ENCODE measurements around the gene SGMS1. TPM values are rescaled to one million over a fixed set of nuclear protein-coding genes. Genes with fewer than 3 reads are reported as not detected.
"Not testable (repeated sequence)": the region's sequence is repeated elsewhere in the genome, so short reads cannot be mapped to it uniquely, and the experiment has no call there.

Gene SGMS1
- total and polyA plus RNA-seq, 4 donors: 15.8 to 142 (median 41.3) TPM

DNA sequence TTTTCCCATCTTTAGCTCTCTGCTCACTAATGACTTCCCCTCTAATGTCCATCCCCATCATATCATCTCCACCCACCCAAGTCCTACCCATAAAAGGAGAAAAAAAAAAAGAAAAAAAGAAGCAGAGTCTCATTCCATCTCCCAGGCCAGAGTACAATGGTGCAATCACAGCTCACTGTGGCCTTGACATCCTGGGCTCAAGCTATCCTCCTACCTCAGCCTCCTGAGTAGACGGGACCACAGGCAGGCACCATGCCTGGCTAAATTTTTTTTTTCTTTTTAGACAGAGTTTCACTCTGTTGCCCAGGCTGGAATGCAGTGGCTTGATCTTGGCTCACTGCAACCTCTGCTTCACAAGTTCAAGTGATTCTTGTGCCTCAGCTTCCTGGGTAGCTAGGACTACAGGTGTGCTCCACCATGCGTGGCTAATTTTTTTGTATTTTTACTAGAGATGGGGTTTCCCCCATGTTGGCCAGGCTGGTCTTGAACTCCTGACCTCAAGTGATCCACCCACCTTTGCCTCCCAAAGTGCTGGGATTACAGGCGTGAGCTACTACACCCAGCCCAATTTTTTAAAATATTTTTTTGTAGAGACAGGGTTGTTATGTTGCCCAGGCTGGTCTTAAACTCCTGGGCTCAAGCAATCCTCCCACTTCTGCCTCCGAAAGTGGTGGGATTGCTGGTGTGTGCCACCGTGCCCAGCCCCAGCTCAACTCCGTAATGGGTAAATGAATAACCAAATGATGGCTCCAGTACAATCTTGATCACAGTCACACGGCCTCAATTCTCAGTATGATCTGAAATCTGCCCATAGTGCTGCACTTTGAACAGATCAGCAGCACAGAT lies 24.6 kb upstream of the SGMS1 start:
- H3K27ac ChIP-seq (ENCODE audit: low read depth in 1 of 2, low read length in 1 of 2): no peak overlapping the region
- peaks cover 0 to 6% (median 0%) of the 10 kb centered on the region in 5 donors for H3K4me1 ChIP-seq (ENCODE audit: control insufficient read depth in 5 of 5, insufficient read depth in 5 of 5, low read length in 5 of 5)
- 90 to 93% methylated on average over 7 of the region's 7 CpGs for WGBS, 2 donors
- H3K9me3 ChIP-seq (ENCODE audit: control insufficient read depth in 4 of 4, insufficient read depth in 3 of 4, low read length in 3 of 4): no peaks in the 10 kb centered on the region
- DNase-seq (no peak), ATAC-seq (ENCODE audit: insufficient read depth, low FRiP score) (no peak)
- no peak overlapping the region for H3K9ac ChIP-seq (ENCODE audit: insufficient read depth in 1 of 2, low read length in 2 of 2)
- H3K27me3 ChIP-seq (ENCODE audit: control insufficient read depth in 3 of 3, insufficient read depth in 3 of 3, low read length in 2 of 3): peaks cover 0 to 2% (median 0%) of the 10 kb centered on the region in 3 donors
- TF ChIP-seq, protein P1, sequence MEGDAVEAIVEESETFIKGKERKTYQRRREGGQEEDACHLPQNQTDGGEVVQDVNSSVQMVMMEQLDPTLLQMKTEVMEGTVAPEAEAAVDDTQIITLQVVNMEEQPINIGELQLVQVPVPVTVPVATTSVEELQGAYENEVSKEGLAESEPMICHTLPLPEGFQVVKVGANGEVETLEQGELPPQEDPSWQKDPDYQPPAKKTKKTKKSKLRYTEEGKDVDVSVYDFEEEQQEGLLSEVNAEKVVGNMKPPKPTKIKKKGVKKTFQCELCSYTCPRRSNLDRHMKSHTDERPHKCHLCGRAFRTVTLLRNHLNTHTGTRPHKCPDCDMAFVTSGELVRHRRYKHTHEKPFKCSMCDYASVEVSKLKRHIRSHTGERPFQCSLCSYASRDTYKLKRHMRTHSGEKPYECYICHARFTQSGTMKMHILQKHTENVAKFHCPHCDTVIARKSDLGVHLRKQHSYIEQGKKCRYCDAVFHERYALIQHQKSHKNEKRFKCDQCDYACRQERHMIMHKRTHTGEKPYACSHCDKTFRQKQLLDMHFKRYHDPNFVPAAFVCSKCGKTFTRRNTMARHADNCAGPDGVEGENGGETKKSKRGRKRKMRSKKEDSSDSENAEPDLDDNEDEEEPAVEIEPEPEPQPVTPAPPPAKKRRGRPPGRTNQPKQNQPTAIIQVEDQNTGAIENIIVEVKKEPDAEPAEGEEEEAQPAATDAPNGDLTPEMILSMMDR (IDR thresholded peaks at IDR 0.05; ENCODE audit: control extremely low read depth, extremely low read depth): no peak
- H3K4me3 ChIP-seq: no peak overlapping the region
- H3K36me3 ChIP-seq (ENCODE audit: control insufficient read depth in 4 of 4, insufficient read depth in 4 of 4, low read length in 4 of 4): no peaks in the 10 kb centered on the region

DNA sequence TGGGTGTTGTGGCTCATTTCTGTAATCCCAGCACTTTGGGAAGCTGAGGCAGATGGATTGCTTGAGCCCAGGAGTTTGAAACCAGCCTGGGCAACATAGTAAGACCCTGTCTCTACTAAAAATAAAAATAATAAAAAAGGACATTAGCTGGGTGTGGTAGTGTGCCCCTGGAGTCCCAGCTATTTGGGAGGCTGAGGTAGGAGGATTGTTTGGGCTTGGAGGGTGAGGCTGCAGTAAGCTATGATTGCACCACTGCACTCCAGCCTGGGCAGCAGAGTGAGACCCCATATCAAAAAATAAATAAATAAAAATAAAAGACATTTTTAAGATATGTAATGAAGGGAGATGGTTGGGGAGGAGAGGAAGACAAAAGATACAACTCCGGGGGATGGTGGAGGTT lies 23.6 kb upstream of the SGMS1 start:
- not testable (repeated sequence) for H3K36me3 ChIP-seq (ENCODE audit: control insufficient read depth in 4 of 4, insufficient read depth in 4 of 4, low read length in 4 of 4); H3K27ac ChIP-seq (ENCODE audit: low read depth in 1 of 2, low read length in 1 of 2); H3K9ac ChIP-seq (ENCODE audit: insufficient read depth in 1 of 2, low read length in 2 of 2); ATAC-seq (ENCODE audit: insufficient read depth, low FRiP score); H3K4me1 ChIP-seq (ENCODE audit: control insufficient read depth in 5 of 5, insufficient read depth in 5 of 5, low read length in 5 of 5); H3K27me3 ChIP-seq (ENCODE audit: control insufficient read depth in 3 of 3, insufficient read depth in 3 of 3, low read length in 2 of 3); H3K4me3 ChIP-seq; DNase-seq; H3K9me3 ChIP-seq (ENCODE audit: control insufficient read depth in 4 of 4, insufficient read depth in 3 of 4, low read length in 3 of 4)
- 96% methylated on average over 1 of the region's 1 CpG for WGBS, 2 donors

DNA sequence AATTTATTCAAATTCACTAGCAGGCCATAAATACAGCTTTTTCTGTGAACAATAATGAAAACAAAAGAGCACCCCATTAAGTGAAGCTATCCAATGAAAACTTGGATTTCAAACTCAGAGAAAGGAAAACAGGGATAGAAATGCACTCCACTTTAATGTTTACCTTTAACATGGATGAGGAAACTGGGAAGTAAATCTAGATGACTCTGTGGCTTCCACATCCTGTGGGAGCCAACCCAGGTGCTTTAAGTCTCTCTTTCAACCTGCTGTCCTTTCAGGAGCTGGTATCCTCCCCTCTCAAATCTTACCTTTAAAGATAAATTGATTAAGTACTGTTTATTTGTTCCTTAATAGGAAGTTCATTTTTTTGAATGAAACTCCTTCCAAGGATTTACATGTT lies 21.5 kb upstream of the SGMS1 start:
- DNase-seq: no peak
- ATAC-seq (ENCODE audit: insufficient read depth, low FRiP score): no peak
- Histone ChIP-seq H3K9ac (ENCODE audit: insufficient read depth in 1 of 2, low read length in 2 of 2) (no peak overlapping the region), H3K36me3 (ENCODE audit: control insufficient read depth in 4 of 4, insufficient read depth in 4 of 4, low read length in 4 of 4) (no peaks in the 10 kb centered on the region), H3K27ac (ENCODE audit: low read depth in 1 of 2, low read length in 1 of 2) (no peak overlapping the region), H3K4me3 (no peak overlapping the region), H3K27me3 (ENCODE audit: control insufficient read depth in 3 of 3, insufficient read depth in 3 of 3, low read length in 2 of 3) (peaks cover 0 to 2% (median 0%) of the 10 kb centered on the region in 3 donors), H3K4me1 (ENCODE audit: control insufficient read depth in 5 of 5, insufficient read depth in 5 of 5, low read length in 5 of 5) (peaks cover 0 to 1% (median 0%) of the 10 kb centered on the region in 5 donors), H3K9me3 (ENCODE audit: control insufficient read depth in 4 of 4, insufficient read depth in 3 of 4, low read length in 3 of 4) (no peaks in the 10 kb centered on the region)
- TF ChIP-seq, protein P1 (IDR thresholded peaks at IDR 0.05; ENCODE audit: control extremely low read depth, extremely low read depth): no peak

DNA sequence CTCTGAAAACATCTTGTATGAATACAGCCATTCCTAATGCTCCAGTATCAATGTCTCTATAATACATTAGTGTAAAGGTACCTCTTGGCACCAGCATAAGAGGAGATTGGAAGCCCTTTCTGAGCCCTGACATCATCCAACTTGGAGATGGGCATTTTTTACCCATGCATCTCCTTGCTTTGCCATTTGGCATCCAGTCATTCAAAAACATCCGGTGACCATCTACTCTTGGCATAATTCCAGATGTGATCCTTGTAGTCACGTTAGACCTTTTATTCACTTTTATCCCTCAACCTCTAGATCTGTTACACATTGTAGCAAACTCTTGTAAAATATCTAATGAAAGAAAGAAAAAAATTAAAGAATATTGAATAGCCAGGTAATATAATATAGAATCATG lies 17.9 kb upstream of the SGMS1 start:
- 43 to 51% methylated on average over 2 of the region's 2 CpGs for WGBS, 2 donors
- no peak for ATAC-seq (ENCODE audit: insufficient read depth, low FRiP score)
- H3K9me3 ChIP-seq (ENCODE audit: control insufficient read depth in 4 of 4, insufficient read depth in 3 of 4, low read length in 3 of 4): no peaks in the 10 kb centered on the region
- H3K36me3 ChIP-seq (ENCODE audit: control insufficient read depth in 4 of 4, insufficient read depth in 4 of 4, low read length in 4 of 4): no peaks in the 10 kb centered on the region
- TF ChIP-seq, protein P1 (IDR thresholded peaks at IDR 0.05; ENCODE audit: control extremely low read depth, extremely low read depth): no peak
- no peak for DNase-seq
- peaks cover 0 to 1% (median 0%) of the 10 kb centered on the region in 5 donors for H3K4me1 ChIP-seq (ENCODE audit: control insufficient read depth in 5 of 5, insufficient read depth in 5 of 5, low read length in 5 of 5)
- H3K4me3 ChIP-seq: no peak overlapping the region
- H3K27ac ChIP-seq (ENCODE audit: low read depth in 1 of 2, low read length in 1 of 2): no peak overlapping the region
- no peak overlapping the region for H3K9ac ChIP-seq (ENCODE audit: insufficient read depth in 1 of 2, low read length in 2 of 2)
- H3K27me3 ChIP-seq (ENCODE audit: control insufficient read depth in 3 of 3, insufficient read depth in 3 of 3, low read length in 2 of 3): peaks cover 0 to 6% (median 0%) of the 10 kb centered on the region in 3 donors

Measured in lung (tissue), 12 donors.